ENCODE results near the gene POMGNT2. TPM values are rescaled to one million over a fixed set of nuclear protein-coding genes. Genes with fewer than 3 reads are reported as not detected.

POMGNT2 gene
- polyA plus RNA-seq, 1 donor (not counting 4 experiments of a cell fraction or from before 2014, with no cell fraction given), result 6.0 TPM

GRCh38 chr3:43031889-43032545, 73.9 kb downstream of the POMGNT2 start:
- Histone ChIP-seq H3K9me1 (ENCODE audit: control insufficient read depth, extremely low read depth, insufficient read depth, low read length) (no peaks in the 10 kb centered on the region), H3K27me3 (ENCODE audit: control insufficient read depth, extremely low read depth, insufficient read depth, low read length) (no peaks in the 10 kb centered on the region), H3K36me3 (ENCODE audit: control insufficient read depth in 2 of 2, extremely low read depth in 1 of 2, insufficient read depth in 2 of 2, low read length in 2 of 2) (no peaks in the 10 kb centered on the region), H3K9ac (ENCODE audit: control insufficient read depth, extremely low read depth, insufficient read depth, low read length) (no peak overlapping the region), H3K4me3 (ENCODE audit: control insufficient read depth in 2 of 3, extremely low read depth in 1 of 3, insufficient read depth in 2 of 3, low read depth in 1 of 3, low read length in 3 of 3) (no peak overlapping the region), H2AFZ (ENCODE audit: control insufficient read depth, low read length) (no peak overlapping the region), H3K79me2 (ENCODE audit: control insufficient read depth, insufficient read depth, low read length) (no peaks in the 10 kb centered on the region), H3K27ac (ENCODE audit: control insufficient read depth, insufficient read depth, low read length) (no peak overlapping the region), H3K4me1 (ENCODE audit: control insufficient read depth, extremely low read depth, insufficient read depth, low read length) (no peaks in the 10 kb centered on the region), H3K9me3 (ENCODE audit: control insufficient read depth, low read depth, low read length) (no peaks in the 10 kb centered on the region), H4K20me1 (ENCODE audit: control insufficient read depth, extremely low read depth, insufficient read depth, low read length) (no peaks in the 10 kb centered on the region), H3K4me2 (ENCODE audit: control insufficient read depth, extremely low read depth, insufficient read depth, low read depth, low read length) (no peak overlapping the region)
- DNase-seq (ENCODE audit: low read depth, low spot score), result no peak
- TF ChIP-seq EZH2 (IDR thresholded peaks at IDR 0.05; ENCODE audit: low read length) (no peak), CTCF (optimal IDR thresholded peaks at IDR 0.05 in 1 of 3, IDR thresholded peaks at IDR 0.05 in 1 of 3, conservative IDR thresholded peaks at IDR 0.05 in 1 of 3; ENCODE audit: extremely low read depth in 1 of 3, insufficient read depth in 2 of 3, low read length in 3 of 3) (no peak)
- dilution Hi-C loops (cut with MboI; ENCODE audit: extremely low pct_ligation_motif_present, low sequenced_read_pairs), result no loop called here
- FAIRE-seq, result no peak

- no peak overlapping the region for H3K9ac ChIP-seq (ENCODE audit: control insufficient read depth, extremely low read depth, insufficient read depth, low read length)
- TF ChIP-seq EZH2 (IDR thresholded peaks at IDR 0.05; ENCODE audit: low read length) (no peak), CTCF (optimal IDR thresholded peaks at IDR 0.05 in 1 of 3, IDR thresholded peaks at IDR 0.05 in 1 of 3, conservative IDR thresholded peaks at IDR 0.05 in 1 of 3; ENCODE audit: extremely low read depth in 1 of 3, insufficient read depth in 2 of 3, low read length in 3 of 3) (peak in 1 of 3 experiments; percentile 16)
- no peaks in the 10 kb centered on the region for H3K9me3 ChIP-seq (ENCODE audit: control insufficient read depth, low read depth, low read length)
- dilution Hi-C loops (cut with MboI; ENCODE audit: extremely low pct_ligation_motif_present, low sequenced_read_pairs), result no loop called here
- H3K79me2 ChIP-seq (ENCODE audit: control insufficient read depth, insufficient read depth, low read length), result no peaks in the 10 kb centered on the region
- FAIRE-seq, result no peak
- H3K27ac ChIP-seq (ENCODE audit: control insufficient read depth, insufficient read depth, low read length), result no peak overlapping the region
- no peak overlapping the region for H3K4me3 ChIP-seq (ENCODE audit: control insufficient read depth in 2 of 3, extremely low read depth in 1 of 3, insufficient read depth in 2 of 3, low read depth in 1 of 3, low read length in 3 of 3)
- no peak for DNase-seq (ENCODE audit: low read depth, low spot score)
- H3K4me1 ChIP-seq (ENCODE audit: control insufficient read depth, extremely low read depth, insufficient read depth, low read length), result no peaks in the 10 kb centered on the region
- no peak overlapping the region for H2AFZ ChIP-seq (ENCODE audit: control insufficient read depth, low read length)
- no peaks in the 10 kb centered on the region for H3K9me1 ChIP-seq (ENCODE audit: control insufficient read depth, extremely low read depth, insufficient read depth, low read length)
- H3K27me3 ChIP-seq (ENCODE audit: control insufficient read depth, extremely low read depth, insufficient read depth, low read length), result no peaks in the 10 kb centered on the region
- no peaks in the 10 kb centered on the region for H3K36me3 ChIP-seq (ENCODE audit: control insufficient read depth in 2 of 2, extremely low read depth in 1 of 2, insufficient read depth in 2 of 2, low read length in 2 of 2)
- no peak overlapping the region for H3K4me2 ChIP-seq (ENCODE audit: control insufficient read depth, extremely low read depth, insufficient read depth, low read depth, low read length)
- no peaks in the 10 kb centered on the region for H4K20me1 ChIP-seq (ENCODE audit: control insufficient read depth, extremely low read depth, insufficient read depth, low read length)
Observed at GRCh38 chr3:43031485-43031884, 74.4 kb downstream of the POMGNT2 start.
